H1 (cell line): ENCODE data around the gene UBASH3A. TPM values are rescaled to one million over a fixed set of nuclear protein-coding genes. Genes with fewer than 3 reads are reported as not detected.

Source experiments
- CTCF ChIA-PET: fragments of 300-600 bp; sonication (Branson Sonifier 250); formaldehyde crosslinking; loops from one replicate; lab custom pipeline; 2021; ENCODE audit not compliant: partially characterized antibody; lab: Charles Lee
- POLR2A ChIA-PET: fragments of 300-600 bp; sonication (Branson Sonifier 250); formaldehyde crosslinking; loops from one replicate; lab custom pipeline; 2021; ENCODE audit warnings: inconsistent platforms; ENCODE audit not compliant: partially characterized antibody; lab: Charles Lee
- DNase-seq, 2 experiments: peaks; one replicate each; pipeline versions ENCODE4 v3.0.0 to v3.0.0-alpha.2; 2010 to 2022; ENCODE audit warnings: low spot score in 2 of 2, low read depth in 1 of 2, mixed read lengths in 1 of 2
- FAIRE-seq: peaks from 2 replicates; lab custom pipeline; 2011; peaks lifted over from hg19 to GRCh38; lab: Jason Lieb, UNC
- H2AFZ ChIP-seq: 2 replicates; pipeline ENCODE4 v1.8.1; 2012; ENCODE audit warnings: low read length, inconsistent platforms
- H2AK5ac ChIP-seq: 2 replicates; pipeline ENCODE4 v1.6.1; 2013; ENCODE audit warnings: low read depth, low read length
- H2BK120ac ChIP-seq: replicated peaks from 2 replicates; pipeline ENCODE3; 2013; ENCODE audit warnings: low read depth, low read length, inconsistent platforms
- H2BK12ac ChIP-seq: 2 replicates; pipeline ENCODE4 v1.6.1; 2013; ENCODE audit warnings: low read depth, low read length
- H2BK15ac ChIP-seq: 2 replicates; pipeline ENCODE4 v1.6.1; 2013; ENCODE audit warnings: low read length
- H2BK20ac ChIP-seq: 2 replicates; pipeline ENCODE4 v1.6.1; 2013; ENCODE audit warnings: low read length
- H2BK5ac ChIP-seq: 2 replicates; pipeline ENCODE4 v1.6.1; 2013; ENCODE audit warnings: low read depth, low read length
- H3K14ac ChIP-seq: 2 replicates; pipeline ENCODE4 v1.6.1; 2013; ENCODE audit warnings: inconsistent platforms; ENCODE audit not compliant: insufficient read length
- H3K18ac ChIP-seq: 2 replicates; pipeline ENCODE4 v1.6.1; 2013; ENCODE audit warnings: low read length; ENCODE audit errors: extremely low read depth
- H3K23ac ChIP-seq: 2 replicates; pipeline ENCODE4 v1.6.1; 2013; ENCODE audit warnings: inconsistent platforms; ENCODE audit not compliant: insufficient read length
- H3K23me2 ChIP-seq: 2 replicates; pipeline ENCODE4 v1.6.1; 2013; ENCODE audit warnings: low read depth, low read length
- H3K27ac ChIP-seq: 2 replicates; pipeline ENCODE4 v1.6.1; 2011; ENCODE audit warnings: low read depth, low read length, inconsistent platforms
- H3K27me3 ChIP-seq, 4 experiments: replicated peaks in 1 of 4; 1 replicate in 1 of 4; 2 replicates in 3 of 4; pipeline versions ENCODE4 v1.6.1 to v1.8.1; 2011 to 2013; ENCODE audit warnings: low read length in 3 of 4, mild to moderate bottlenecking in 3 of 4, inconsistent platforms in 2 of 4, mixed read lengths in 2 of 4, moderate library complexity in 1 of 4; ENCODE audit not compliant: control insufficient read depth in 3 of 4, insufficient read depth in 3 of 4; ENCODE audit errors: extremely low read depth in 1 of 4
- H3K36me3 ChIP-seq, 4 experiments: 2 replicates each; pipeline versions ENCODE4 v1.6.1 to v1.8.1; 2011 to 2013; ENCODE audit warnings: mild to moderate bottlenecking in 4 of 4, low read length in 3 of 4, moderate library complexity in 2 of 4, control low read depth in 1 of 4, inconsistent platforms in 1 of 4; ENCODE audit not compliant: insufficient read depth in 4 of 4, control insufficient read depth in 2 of 4
- H3K4ac ChIP-seq: replicated peaks from 2 replicates; pipeline ENCODE3; 2013; ENCODE audit warnings: low read length, low read depth, mixed read lengths, inconsistent platforms; ENCODE audit not compliant: insufficient read length
- H3K4me1 ChIP-seq, 4 experiments: replicated peaks in 1 of 4; 1 replicate in 1 of 4; 2 replicates in 3 of 4; pipeline versions ENCODE4 v1.6.1 to v1.8.1; 2011 to 2013; ENCODE audit warnings: low read length in 3 of 4, inconsistent platforms in 2 of 4, mixed read lengths in 1 of 4; ENCODE audit not compliant: insufficient read depth in 4 of 4, control insufficient read depth in 3 of 4
- H3K4me2 ChIP-seq, 2 experiments: 2 replicates each; pipeline versions ENCODE4 v1.6.1 to v1.8.1; 2011 to 2013; ENCODE audit warnings: low read depth in 2 of 2, low read length in 2 of 2, control low read depth in 1 of 2, inconsistent platforms in 1 of 2, mild to moderate bottlenecking in 1 of 2; ENCODE audit not compliant: insufficient read depth in 1 of 2
- H3K4me3 ChIP-seq, 4 experiments: fragments of 200-600, 300-600 bp in 1 of 4; sonication (generic), shearing (Covaris generic), sonication (Bioruptor Twin) in 1 of 4; 2 replicates each; pipeline versions ENCODE4 v1.5.1 to v1.8.1; 2011 to 2016; ENCODE audit warnings: low read length in 4 of 4, low read depth in 3 of 4, control low read depth in 2 of 4, inconsistent platforms in 2 of 4, mild to moderate bottlenecking in 2 of 4, mixed read lengths in 1 of 4, moderate library complexity in 1 of 4; ENCODE audit not compliant: insufficient read depth in 2 of 4; ENCODE audit errors: extremely low read depth in 1 of 4
- H3K56ac ChIP-seq: replicated peaks from 2 replicates; pipeline ENCODE3; 2013; ENCODE audit warnings: low read depth, mild to moderate bottlenecking, mixed read lengths, low read length, inconsistent platforms; ENCODE audit not compliant: insufficient read length
- H3K79me1 ChIP-seq: 2 replicates; pipeline ENCODE4 v1.6.1; 2013; ENCODE audit warnings: low read depth, low read length, control low read depth
- H3K79me2 ChIP-seq, 2 experiments: 2 replicates each; pipeline versions ENCODE4 v1.6.1 to v1.8.1; 2012 to 2013; ENCODE audit warnings: low read length in 2 of 2, mild to moderate bottlenecking in 2 of 2, inconsistent platforms in 1 of 2; ENCODE audit not compliant: insufficient read depth in 2 of 2, control insufficient read depth in 1 of 2
- H3K9ac ChIP-seq, 4 experiments: replicated peaks in 1 of 4; 1 replicate in 1 of 4; 2 replicates in 3 of 4; pipeline versions ENCODE4 v1.6.1 to v1.8.1; 2011 to 2013; ENCODE audit warnings: low read depth in 3 of 4, low read length in 3 of 4, control low read depth in 2 of 4, mild to moderate bottlenecking in 2 of 4, moderate library complexity in 2 of 4, inconsistent platforms in 1 of 4; ENCODE audit errors: extremely low read depth in 1 of 4
- H3K9me3 ChIP-seq, 2 experiments: 2 replicates each; pipeline versions ENCODE4 v1.6.1 to v1.8.1; 2012 to 2013; ENCODE audit warnings: mild to moderate bottlenecking in 2 of 2, moderate library complexity in 2 of 2, control low read depth in 1 of 2, inconsistent platforms in 1 of 2, low read depth in 1 of 2, low read length in 1 of 2, mixed read lengths in 1 of 2; ENCODE audit not compliant: insufficient read depth in 2 of 2
- H4K20me1 ChIP-seq, 2 experiments: replicated peaks in 1 of 2; 2 replicates each; pipeline versions ENCODE3 to v1.8.1; 2011 to 2013; ENCODE audit warnings: inconsistent platforms in 2 of 2, low read length in 2 of 2, mild to moderate bottlenecking in 1 of 2; ENCODE audit not compliant: insufficient read depth in 2 of 2, control insufficient read depth in 1 of 2
- H4K5ac ChIP-seq: 2 replicates; pipeline ENCODE4 v1.6.1; 2013; ENCODE audit warnings: low read length, low read depth, mixed read lengths, inconsistent platforms; ENCODE audit not compliant: insufficient read length
- H4K8ac ChIP-seq: 2 replicates; pipeline ENCODE4 v1.8.0; 2013; ENCODE audit warnings: mild to moderate bottlenecking, moderate library complexity, low read length, inconsistent platforms; ENCODE audit not compliant: insufficient read depth; ENCODE audit errors: extremely low read depth
- H4K91ac ChIP-seq: replicated peaks from 2 replicates; pipeline ENCODE3; 2013; ENCODE audit warnings: low read length, mixed read lengths, inconsistent platforms; ENCODE audit not compliant: insufficient read length
- CEBPB ChIP-seq: IDR thresholded peaks from 2 replicates; pipeline ENCODE4 v1.6.1; 2012; ENCODE audit warnings: low read depth, low read length
- EP300 ChIP-seq, 2 experiments: IDR thresholded peaks; 1 replicate in 1 of 2; 2 replicates in 1 of 2; pipeline ENCODE4 v1.6.1; 2011 to 2012; ENCODE audit warnings: low read depth in 2 of 2, low read length in 2 of 2, mild to moderate bottlenecking in 2 of 2, borderline replicate concordance in 1 of 2, inconsistent platforms in 1 of 2, moderate library complexity in 1 of 2
- GABPA ChIP-seq: IDR thresholded peaks from 2 replicates; pipeline ENCODE4 v1.6.1; 2011; ENCODE audit warnings: mild to moderate bottlenecking, low read length, moderate library complexity, borderline replicate concordance; ENCODE audit not compliant: insufficient read depth
- GTF2F1 ChIP-seq: IDR thresholded peaks from 2 replicates; pipeline ENCODE4 v1.6.1; 2012; ENCODE audit warnings: low read depth, low read length, improper control_type of control experiment, borderline replicate concordance
- JUND ChIP-seq: IDR thresholded peaks from 2 replicates; pipeline ENCODE4 v1.6.1; 2011; ENCODE audit warnings: mild to moderate bottlenecking, improper control_type of control experiment, low read length
- POLR2A ChIP-seq, 2 experiments: IDR thresholded peaks; 1 replicate in 1 of 2; 2 replicates in 1 of 2; pipeline ENCODE4 v1.6.1; 2011; ENCODE audit warnings: low read depth in 2 of 2, low read length in 2 of 2, mild to moderate bottlenecking in 2 of 2; ENCODE audit errors: control extremely low read depth in 1 of 2
- TAF7 ChIP-seq: optimal IDR thresholded peaks from 2 replicates; pipeline ENCODE3; 2011; ENCODE audit warnings: low read depth, mild to moderate bottlenecking, inconsistent platforms, low read length, moderate library complexity, borderline replicate concordance
- WGBS, 2 experiments: shearing (Covaris generic) in 1 of 2; methylation state at CpG; one replicate each; pipeline versions ENCODE4 v1.1.6 to v1.1.7; 2013 to 2015; ENCODE audit warnings: low lambda C conversion rate in 2 of 2, mixed read lengths in 2 of 2, inconsistent platforms in 1 of 2, low coverage in 1 of 2, missing lambda C conversion rate in 1 of 2; ENCODE audit not compliant: insufficient replicate concordance in 2 of 2, insufficient coverage in 1 of 2, insufficient read length in 1 of 2; ENCODE audit errors: extremely low coverage in 1 of 2, missing lambda C conversion rate in 1 of 2; 5-methylcytosine and 5-hydroxymethylcytosine counted together
- polyA plus RNA-seq, 7 experiments: library from polyadenylated mRNA; depleted of rRNA in 3 of 7; stranded (reverse) in 5 of 7; unstranded in 2 of 7; fragments of >200 nt in 5 of 7; fragments of 200-250 nt in 2 of 7; gene quantifications; 1 replicate in 5 of 7; 2 replicates in 1 of 7; 4 replicates in 1 of 7; pipeline versions ENCODE4 v1.2.1 to v1.2.3, GENCODE V29; 2011 to 2013; ENCODE audit warnings: missing spikeins in 2 of 7, mixed read lengths in 2 of 7
- total RNA-seq: library from RNA; stranded (reverse); fragmentation: NEBNext Ultra II Directional; extraction: Animal tissue kit (Norgen Biotek cat#: 25700); gene quantifications from 2 replicates; pipeline ENCODE4 v1.2.1, GENCODE V29; 2021
- TF ChIP-seq, protein P1 (sequence below): IDR thresholded peaks from 2 replicates; pipeline ENCODE4 v1.6.1; 2011; ENCODE audit warnings: low read depth, mild to moderate bottlenecking, low read length; ENCODE audit not compliant: insufficient read depth

Gene UBASH3A
- total and polyA plus RNA-seq, 2 of the 8 experiments (the other 6 are each of a cell fraction or from before 2014, with no cell fraction given), result not detected

DNA sequence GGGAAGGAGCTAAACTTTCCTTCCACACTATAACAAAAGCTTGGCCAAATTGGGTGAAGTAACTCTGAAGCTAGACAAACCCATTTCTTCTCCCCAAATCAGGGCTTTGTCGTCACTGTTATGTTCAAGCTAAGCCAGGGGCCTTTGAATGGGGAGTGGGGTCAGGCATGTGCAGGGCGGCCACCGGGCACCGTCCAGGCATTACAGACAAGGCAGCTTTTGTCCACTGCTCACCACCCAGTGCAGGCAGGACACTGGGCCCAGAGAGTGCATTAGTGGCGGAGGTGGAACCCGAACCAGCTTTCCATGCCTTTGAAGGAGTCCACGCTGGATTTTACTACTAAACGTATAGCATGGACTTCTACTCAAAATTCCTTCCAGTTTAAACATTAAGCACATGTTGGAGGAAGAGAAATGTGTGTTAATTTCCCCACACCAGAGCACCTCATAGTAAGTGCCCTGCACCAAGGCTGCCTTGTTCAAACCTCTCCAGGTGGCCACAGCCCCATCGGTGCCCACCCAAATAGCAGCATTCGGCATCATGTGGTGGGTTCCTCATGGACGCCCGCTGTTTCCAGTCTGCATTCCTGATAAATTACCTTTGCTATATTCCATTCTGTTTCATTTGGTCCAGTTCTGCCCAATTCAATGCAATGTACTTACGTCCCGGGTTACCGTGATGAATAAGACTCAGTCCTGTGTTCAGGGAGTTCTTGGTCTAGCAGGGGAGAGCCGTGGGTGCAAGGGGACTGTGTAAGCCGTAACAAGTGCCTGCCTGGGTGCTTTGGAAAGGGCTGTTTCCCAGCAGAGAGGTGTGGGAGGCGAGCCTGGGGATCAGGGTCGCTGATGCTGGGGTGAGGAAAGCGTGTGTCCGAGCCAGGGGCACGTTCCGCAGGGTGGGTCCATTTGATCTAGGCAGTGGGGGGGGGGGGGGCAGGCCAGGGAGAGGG is 1.6 kb downstream of the UBASH3A start:
- Histone ChIP-seq H3K9me3 (peaks cover 3 to 7% of the 10 kb centered on the region in 2 experiments; a peak in 2 of 4 replicates), H3K23me2 (no peaks in the 10 kb centered on the region), H4K91ac (no peak overlapping the region), H2BK15ac (no peak overlapping the region), H2BK12ac (no peak overlapping the region), H3K9ac (no peak overlapping the region), H4K5ac (no peak overlapping the region), H2BK120ac (no peak overlapping the region), H3K18ac (no peak overlapping the region), H3K14ac (no peak overlapping the region), H3K56ac (no peak overlapping the region), H3K4me1 (no peaks in the 10 kb centered on the region; a peak in 1 of 7 replicates), H2BK5ac (no peak overlapping the region), H3K79me1 (no peaks in the 10 kb centered on the region), H3K27me3 (no peaks in the 10 kb centered on the region), H4K20me1 (no peaks in the 10 kb centered on the region), H2BK20ac (no peak overlapping the region), H3K4me3 (no peak overlapping the region), H3K79me2 (no peaks in the 10 kb centered on the region), H3K23ac (no peak overlapping the region), H2AFZ (no peak overlapping the region), H3K4ac (no peak overlapping the region), H2AK5ac (no peak overlapping the region), H4K8ac (no peak overlapping the region), H3K27ac (no peak overlapping the region), H3K4me2 (no peak overlapping the region), H3K36me3 (no peaks in the 10 kb centered on the region)
- 89% methylated on average over 23 of the region's 23 CpGs; no CpG with 5 or more reads in 1 of the 2 experiments for WGBS, 2 experiments
- no peak for DNase-seq
- no peak for FAIRE-seq
- TF ChIP-seq CEBPB, result no peak
- TF ChIP-seq, protein P1, sequence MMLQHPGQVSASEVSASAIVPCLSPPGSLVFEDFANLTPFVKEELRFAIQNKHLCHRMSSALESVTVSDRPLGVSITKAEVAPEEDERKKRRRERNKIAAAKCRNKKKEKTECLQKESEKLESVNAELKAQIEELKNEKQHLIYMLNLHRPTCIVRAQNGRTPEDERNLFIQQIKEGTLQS, result no peak
- TF ChIP-seq GABPA, result no peak
- no peak for TF ChIP-seq TAF7
- TF ChIP-seq JUND, result no peak
- TF ChIP-seq EP300 (IDR thresholded peaks at IDR 0.05; ENCODE audit: borderline replicate concordance in 1 of 2, low read depth in 2 of 2, low read length in 2 of 2), result no peak
- no peak for TF ChIP-seq GTF2F1
- TF ChIP-seq POLR2A (IDR thresholded peaks at IDR 0.05; ENCODE audit: control extremely low read depth in 1 of 2, low read depth in 2 of 2, low read length in 2 of 2), result no peak
- CTCF ChIA-PET, result interaction anchor here (0.6 to 2.5 kb wide), 6 partner anchors 11 to 120 kb away, joined by 3 to 7 read pairs (median 4); no protein-coding TSS in a partner anchor
- POLR2A ChIA-PET, result interaction anchor here (1.4 kb wide), 1 partner anchor 16 kb away, joined by 3 read pairs; no protein-coding TSS in a partner anchor
